Activated T-cell treated with anti-CD3 and anti-CD28 coated beads, Interleukin-2, amount 50 U/mL, for 24 hours (primary cell): ENCODE data around the gene ACSS2.
A peak's percentile ranks its signal among the peaks of the same experiment; 100 is the strongest.

Source experiments
- DNase-seq: peaks from one replicate; pipeline ENCODE4 v3.0.0-alpha.2; 2020
- H3K27ac Mint-ChIP-seq: 2 replicates; pipeline ENCODE4 v1.8.0; 2020; ENCODE audit warnings: mild to moderate bottlenecking, mixed read lengths
- H3K27me3 Mint-ChIP-seq: 2 replicates; pipeline ENCODE4 v1.8.0; 2020; ENCODE audit warnings: mixed read lengths
- H3K36me3 Mint-ChIP-seq: 2 replicates; pipeline ENCODE4 v1.8.0; 2020; ENCODE audit warnings: low read depth, mixed read lengths
- H3K4me1 Mint-ChIP-seq: 2 replicates; pipeline ENCODE4 v1.8.0; 2020; ENCODE audit warnings: low read depth, mixed read lengths
- H3K4me3 Mint-ChIP-seq: 2 replicates; pipeline ENCODE4 v1.8.0; 2020; ENCODE audit warnings: mild to moderate bottlenecking, moderate library complexity, mixed read lengths
- H3K9me3 Mint-ChIP-seq: 2 replicates; pipeline ENCODE4 v1.8.0; 2020; ENCODE audit warnings: mixed read lengths

The ACSS2 gene

GRCh38 chr20:34956041-34956458, 79.6 kb downstream of the ACSS2 start:
- H3K36me3 Mint-ChIP-seq: peaks cover 23% of the 10 kb centered on the region
- H3K27ac Mint-ChIP-seq: peak overlapping the region; percentile 99
- peak overlapping the region; percentile 98 for H3K4me3 Mint-ChIP-seq
- H3K9me3 Mint-ChIP-seq: no peaks in the 10 kb centered on the region
- peaks cover 35% of the 10 kb centered on the region for H3K4me1 Mint-ChIP-seq
- DNase-seq: no peak
- no peaks in the 10 kb centered on the region for H3K27me3 Mint-ChIP-seq

GRCh38 chr20:34956751-34957472, 80.5 kb downstream of the ACSS2 start:
- Mint-ChIP-seq H3K4me3 (peak overlapping the region; percentile 98), H3K27ac (peak overlapping the region; percentile 99)

GRCh38 chr20:34964486-34964885, 88.1 kb downstream of the ACSS2 start:
- H3K27me3 Mint-ChIP-seq: no peaks in the 10 kb centered on the region
- H3K4me1 Mint-ChIP-seq: peaks cover 6% of the 10 kb centered on the region
- no peak for DNase-seq
- no peaks in the 10 kb centered on the region for H3K36me3 Mint-ChIP-seq
- no peak overlapping the region for H3K4me3 Mint-ChIP-seq
- H3K9me3 Mint-ChIP-seq: no peaks in the 10 kb centered on the region
- H3K27ac Mint-ChIP-seq: no peak overlapping the region

More at GRCh38 chr20:34956751-34957472, 80.5 kb downstream of the ACSS2 start:
- Mint-ChIP-seq H3K27me3 (no peaks in the 10 kb centered on the region), H3K4me1 (peaks cover 35% of the 10 kb centered on the region), H3K9me3 (no peaks in the 10 kb centered on the region), H3K36me3 (peaks cover 19% of the 10 kb centered on the region)
- DNase-seq: no peak

- no peak for DNase-seq
- no peaks in the 10 kb centered on the region for H3K27me3 Mint-ChIP-seq
- no peak overlapping the region for H3K27ac Mint-ChIP-seq
- H3K4me3 Mint-ChIP-seq: no peak overlapping the region
- peaks cover 6% of the 10 kb centered on the region for H3K4me1 Mint-ChIP-seq
- H3K36me3 Mint-ChIP-seq: no peaks in the 10 kb centered on the region
- no peaks in the 10 kb centered on the region for H3K9me3 Mint-ChIP-seq
Observed at GRCh38 chr20:34965051-34965450, 88.6 kb downstream of the ACSS2 start.

GRCh38 chr20:34967421-34967820, 91.0 kb downstream of the ACSS2 start:
- Mint-ChIP-seq H3K36me3 (no peaks in the 10 kb centered on the region), H3K9me3 (no peaks in the 10 kb centered on the region), H3K4me1 (no peaks in the 10 kb centered on the region), H3K4me3 (no peak overlapping the region), H3K27ac (no peak overlapping the region), H3K27me3 (no peaks in the 10 kb centered on the region)
- no peak for DNase-seq

GRCh38 chr20:34968042-34968775, 91.8 kb downstream of the ACSS2 start:
- Mint-ChIP-seq H3K36me3 (no peaks in the 10 kb centered on the region), H3K9me3 (no peaks in the 10 kb centered on the region), H3K4me1 (no peaks in the 10 kb centered on the region)

GRCh38 chr20:34970193-34970840, 93.9 kb downstream of the ACSS2 start:
- no peaks in the 10 kb centered on the region for H3K27me3 Mint-ChIP-seq
- DNase-seq: no peak
- H3K27ac Mint-ChIP-seq: no peak overlapping the region
- no peaks in the 10 kb centered on the region for H3K4me1 Mint-ChIP-seq
- H3K36me3 Mint-ChIP-seq: no peaks in the 10 kb centered on the region
- no peak overlapping the region for H3K4me3 Mint-ChIP-seq
- no peaks in the 10 kb centered on the region for H3K9me3 Mint-ChIP-seq

More at GRCh38 chr20:34968042-34968775, 91.8 kb downstream of the ACSS2 start:
- Mint-ChIP-seq H3K27ac (no peak overlapping the region), H3K4me3 (no peak overlapping the region), H3K27me3 (no peaks in the 10 kb centered on the region)
- no peak for DNase-seq

GRCh38 chr20:34970846-34971560, 94.6 kb downstream of the ACSS2 start:
- Mint-ChIP-seq H3K4me1 (no peaks in the 10 kb centered on the region), H3K27me3 (no peaks in the 10 kb centered on the region), H3K4me3 (no peak overlapping the region), H3K36me3 (no peaks in the 10 kb centered on the region), H3K27ac (no peak overlapping the region), H3K9me3 (no peaks in the 10 kb centered on the region)
- DNase-seq: no peak

GRCh38 chr20:34971561-34972235, 95.3 kb downstream of the ACSS2 start:
- Mint-ChIP-seq H3K27me3 (no peaks in the 10 kb centered on the region), H3K36me3 (no peaks in the 10 kb centered on the region), H3K27ac (no peak overlapping the region), H3K4me3 (no peak overlapping the region), H3K4me1 (no peaks in the 10 kb centered on the region), H3K9me3 (no peaks in the 10 kb centered on the region)
- no peak for DNase-seq

- Mint-ChIP-seq H3K27me3 (no peaks in the 10 kb centered on the region), H3K9me3 (no peaks in the 10 kb centered on the region), H3K4me1 (no peaks in the 10 kb centered on the region), H3K36me3 (no peaks in the 10 kb centered on the region), H3K4me3 (no peak overlapping the region), H3K27ac (no peak overlapping the region)
- no peak for DNase-seq
Observed at GRCh38 chr20:34974246-34974645, 97.8 kb downstream of the ACSS2 start.

GRCh38 chr20:34976286-34976685, 99.9 kb downstream of the ACSS2 start:
- Mint-ChIP-seq H3K4me1 (no peaks in the 10 kb centered on the region), H3K9me3 (no peaks in the 10 kb centered on the region), H3K27ac (no peak overlapping the region), H3K36me3 (no peaks in the 10 kb centered on the region), H3K27me3 (peaks cover 4% of the 10 kb centered on the region), H3K4me3 (no peak overlapping the region)
- no peak for DNase-seq
